Stomach smooth muscle (tissue), 2 donors: ENCODE data around the gene KIAA0753.

Experiments
- H3K27ac ChIP-seq: one replicate; pipeline ENCODE4 v1.7.0; 2013; ENCODE audit warnings: mild to moderate bottlenecking, low read length, inconsistent platforms
- H3K27me3 ChIP-seq, 2 donors: one replicate each; pipeline ENCODE4 v1.7.0; 2013; ENCODE audit warnings: low read length in 2 of 2; ENCODE audit not compliant: insufficient read depth in 2 of 2, control insufficient read depth in 1 of 2
- H3K36me3 ChIP-seq, 2 donors: one replicate each; pipeline ENCODE4 v1.7.0; 2013; ENCODE audit warnings: low read length in 2 of 2; ENCODE audit not compliant: control insufficient read depth in 2 of 2, insufficient read depth in 2 of 2
- H3K4me1 ChIP-seq: one replicate; pipeline ENCODE4 v1.7.0; 2013; ENCODE audit warnings: low read length; ENCODE audit not compliant: control insufficient read depth, insufficient read depth
- H3K4me3 ChIP-seq, 2 donors: one replicate each; pipeline ENCODE4 v1.7.0; 2013; ENCODE audit warnings: low read length in 2 of 2
- H3K9ac ChIP-seq, 2 donors: one replicate each; pipeline ENCODE4 v1.7.0; 2013; ENCODE audit warnings: low read length in 2 of 2, mild to moderate bottlenecking in 1 of 2
- H3K9me3 ChIP-seq, 2 donors: one replicate each; pipeline ENCODE4 v1.7.0; 2013; ENCODE audit warnings: low read length in 2 of 2; ENCODE audit not compliant: control insufficient read depth in 2 of 2
- donor health status: healthy.
- donor health status: Pancreatic carcinoma.

KIAA0753 gene

GRCh38 chr17:6569370-6570285, 70.9 kb downstream of the KIAA0753 start:
- no peaks in the 10 kb centered on the region for H3K27me3 ChIP-seq
- H3K9ac ChIP-seq = no peak overlapping the region
- H3K36me3 ChIP-seq = no peaks in the 10 kb centered on the region
- H3K27ac ChIP-seq = no peak overlapping the region
- peaks cover 21% of the 10 kb centered on the region for H3K4me1 ChIP-seq
- no peak overlapping the region for H3K4me3 ChIP-seq
- no peaks in the 10 kb centered on the region for H3K9me3 ChIP-seq

- peak overlapping the region; percentile 58 for H3K27ac ChIP-seq
- no peaks in the 10 kb centered on the region for H3K36me3 ChIP-seq
Measured at GRCh38 chr17:6568184-6568758, 72.2 kb downstream of the KIAA0753 start.

DNA sequence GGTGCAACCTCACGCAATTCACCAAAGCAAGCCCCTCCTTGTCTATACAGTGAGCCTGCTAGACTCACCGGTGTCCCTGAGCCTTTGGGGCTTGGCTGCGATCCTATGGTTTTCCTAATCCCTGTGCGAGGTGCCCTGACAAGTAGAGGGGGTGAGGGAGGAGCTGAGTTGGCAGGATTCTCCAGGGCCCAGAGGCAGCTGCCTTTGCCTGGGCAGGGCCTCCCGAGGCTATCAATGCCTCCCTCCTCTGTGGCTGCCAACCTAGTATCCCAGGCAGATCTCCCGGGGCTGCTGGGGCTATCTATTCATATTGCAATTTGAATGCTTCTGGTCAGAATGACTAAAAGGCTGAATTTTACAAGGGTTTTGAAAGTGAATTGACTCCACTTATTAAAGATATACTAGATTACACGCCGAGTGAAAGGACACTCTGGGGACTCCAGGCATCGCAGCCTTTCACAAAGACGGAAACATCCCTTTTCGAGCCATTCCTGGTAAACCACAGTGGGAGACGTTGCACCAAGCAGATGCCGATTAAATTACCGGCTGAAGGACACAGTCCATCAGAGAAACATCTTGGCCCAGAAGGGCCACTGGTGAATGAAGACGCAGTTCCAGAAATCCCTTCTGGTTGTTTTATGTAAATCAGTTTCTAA, 72.9 kb downstream of the KIAA0753 start:
- no peaks in the 10 kb centered on the region for H3K9me3 ChIP-seq
- H3K4me3 ChIP-seq = no peak overlapping the region
- H3K27ac ChIP-seq = peak overlapping the region; percentile 58
- H3K27me3 ChIP-seq = no peaks in the 10 kb centered on the region
- no peaks in the 10 kb centered on the region for H3K36me3 ChIP-seq
- peaks cover 21% of the 10 kb centered on the region for H3K4me1 ChIP-seq
- peak overlapping the region in 1 of 2 donors; percentile 13 for H3K9ac ChIP-seq

More at GRCh38 chr17:6568184-6568758, 72.2 kb downstream of the KIAA0753 start:
- peaks cover 21% of the 10 kb centered on the region for H3K4me1 ChIP-seq
- no peaks in the 10 kb centered on the region for H3K9me3 ChIP-seq
- H3K4me3 ChIP-seq = no peak overlapping the region
- peak overlapping the region in 1 of 2 donors; percentile 13 for H3K9ac ChIP-seq
- H3K27me3 ChIP-seq = no peaks in the 10 kb centered on the region

- H3K27me3 ChIP-seq = no peaks in the 10 kb centered on the region
Measured at GRCh38 chr17:6561446-6561845, 79.1 kb downstream of the KIAA0753 start.

DNA sequence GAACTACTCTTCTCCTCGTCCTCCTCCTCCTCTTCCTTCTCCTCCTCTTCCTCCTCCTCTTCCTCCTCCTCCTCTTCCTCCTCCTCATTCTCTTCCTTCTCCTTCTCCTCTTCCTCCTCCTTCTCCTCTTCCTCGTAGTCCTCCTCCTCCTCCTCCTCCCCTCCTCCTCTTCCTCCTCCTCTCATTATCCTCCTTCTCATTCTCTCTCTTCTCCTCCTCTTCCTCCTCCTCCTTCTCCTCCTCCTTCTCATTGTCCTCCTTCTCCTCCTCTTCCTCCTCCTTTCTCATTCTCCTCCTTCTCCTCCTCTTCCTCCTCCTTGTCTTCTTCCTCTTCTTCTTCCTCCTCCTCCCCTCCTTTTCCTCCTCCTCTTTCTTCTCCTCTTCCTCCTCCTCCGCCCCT, 80.0 kb downstream of the KIAA0753 start:
- Histone ChIP-seq H3K36me3 (no peaks in the 10 kb centered on the region), H3K9me3 (no peaks in the 10 kb centered on the region), H3K27me3 (peaks cover under 1 to 1% of the 10 kb centered on the region in 2 donors), H3K27ac (no peak overlapping the region), H3K4me1 (peaks cover under 1% of the 10 kb centered on the region), H3K4me3 (no peak overlapping the region), H3K9ac (no peak overlapping the region)

More at GRCh38 chr17:6561446-6561845, 79.1 kb downstream of the KIAA0753 start:
- no peak overlapping the region for H3K9ac ChIP-seq
- H3K4me3 ChIP-seq = no peak overlapping the region
- H3K9me3 ChIP-seq = no peaks in the 10 kb centered on the region
- H3K4me1 ChIP-seq = no peaks in the 10 kb centered on the region
- H3K36me3 ChIP-seq = no peaks in the 10 kb centered on the region
- H3K27ac ChIP-seq = no peak overlapping the region

- no peaks in the 10 kb centered on the region for H3K36me3 ChIP-seq
- no peaks in the 10 kb centered on the region for H3K9me3 ChIP-seq
- H3K27me3 ChIP-seq = peaks cover 2 to 6% of the 10 kb centered on the region in 2 donors
- no peak overlapping the region for H3K4me3 ChIP-seq
- H3K27ac ChIP-seq = no peak overlapping the region
- no peak overlapping the region for H3K9ac ChIP-seq
- peaks cover 8% of the 10 kb centered on the region for H3K4me1 ChIP-seq
Measured at GRCh38 chr17:6559753-6560215, 80.7 kb downstream of the KIAA0753 start.

GRCh38 chr17:6558932-6559752, 81.4 kb downstream of the KIAA0753 start:
- H3K4me1 ChIP-seq = peaks cover 14% of the 10 kb centered on the region
- no peak overlapping the region for H3K9ac ChIP-seq
- H3K4me3 ChIP-seq = no peak overlapping the region
- H3K9me3 ChIP-seq = no peaks in the 10 kb centered on the region
- H3K27ac ChIP-seq = no peak overlapping the region
- H3K27me3 ChIP-seq = peaks cover 2 to 9% of the 10 kb centered on the region in 2 donors
- no peaks in the 10 kb centered on the region for H3K36me3 ChIP-seq

DNA sequence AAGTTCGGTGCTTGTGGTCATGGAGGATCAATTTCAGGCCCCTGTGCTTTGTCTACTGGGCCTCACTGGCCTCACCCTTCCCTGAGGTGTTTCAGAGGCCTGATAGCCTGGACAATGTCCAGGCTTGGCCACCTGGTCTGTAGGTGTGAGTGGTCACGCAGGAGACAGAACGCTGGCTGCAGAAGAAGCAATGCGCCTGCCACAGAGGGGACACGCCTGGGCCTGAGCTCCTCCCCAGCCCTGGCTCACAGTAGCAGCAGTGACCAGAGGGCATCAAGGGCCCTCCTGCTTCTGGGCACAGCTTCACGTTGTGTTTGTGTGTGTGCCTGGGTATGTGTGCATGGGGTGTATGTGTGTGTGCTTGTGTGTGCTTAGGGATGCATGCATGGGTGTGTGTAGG, 82.2 kb downstream of the KIAA0753 start:
- no peak overlapping the region for H3K27ac ChIP-seq
- no peaks in the 10 kb centered on the region for H3K36me3 ChIP-seq
- no peak overlapping the region for H3K9ac ChIP-seq
- H3K27me3 ChIP-seq = peaks cover 2 to 9% of the 10 kb centered on the region in 2 donors
- peaks cover 22% of the 10 kb centered on the region for H3K4me1 ChIP-seq
- no peaks in the 10 kb centered on the region for H3K9me3 ChIP-seq
- no peak overlapping the region for H3K4me3 ChIP-seq

DNA sequence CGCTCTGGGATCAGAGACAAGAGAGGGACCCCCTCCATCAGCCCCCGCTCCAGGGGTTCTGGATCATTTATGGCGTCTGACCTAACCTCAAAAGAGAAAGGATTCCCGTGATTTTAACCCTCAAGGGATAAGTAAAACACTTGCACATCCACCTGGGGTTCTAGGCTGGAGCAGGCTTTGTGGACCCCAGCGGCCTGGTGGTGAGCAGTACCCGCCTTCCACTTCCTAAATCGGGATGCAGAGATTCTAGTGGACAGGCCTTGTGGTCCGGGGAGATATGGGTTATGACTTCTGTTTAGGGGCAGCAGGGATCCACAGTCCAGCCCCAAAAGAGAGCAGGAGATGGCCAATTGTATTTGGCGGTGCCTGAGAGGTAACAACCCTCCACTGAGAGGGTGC, 83.5 kb downstream of the KIAA0753 start:
- H3K4me3 ChIP-seq = peak overlapping the region; percentile 14 to 69
- peak overlapping the region; percentile 84 for H3K27ac ChIP-seq
- peaks cover 2 to 9% of the 10 kb centered on the region in 2 donors for H3K27me3 ChIP-seq
- no peaks in the 10 kb centered on the region for H3K36me3 ChIP-seq
- no peaks in the 10 kb centered on the region for H3K9me3 ChIP-seq
- H3K9ac ChIP-seq = peak overlapping the region; percentile 69 to 86
- H3K4me1 ChIP-seq = peaks cover 33% of the 10 kb centered on the region
